EL (cell line): ENCODE results near the gene AKAP17A.
"Not testable (repeated sequence)": the region's sequence is repeated elsewhere in the genome, so short reads cannot be mapped to it uniquely, and the experiment has no call there.

Source experiments
- DNase-seq: peaks from one replicate; pipeline ENCODE4 v3.0.0-alpha.2; 2016

Gene AKAP17A

DNA sequence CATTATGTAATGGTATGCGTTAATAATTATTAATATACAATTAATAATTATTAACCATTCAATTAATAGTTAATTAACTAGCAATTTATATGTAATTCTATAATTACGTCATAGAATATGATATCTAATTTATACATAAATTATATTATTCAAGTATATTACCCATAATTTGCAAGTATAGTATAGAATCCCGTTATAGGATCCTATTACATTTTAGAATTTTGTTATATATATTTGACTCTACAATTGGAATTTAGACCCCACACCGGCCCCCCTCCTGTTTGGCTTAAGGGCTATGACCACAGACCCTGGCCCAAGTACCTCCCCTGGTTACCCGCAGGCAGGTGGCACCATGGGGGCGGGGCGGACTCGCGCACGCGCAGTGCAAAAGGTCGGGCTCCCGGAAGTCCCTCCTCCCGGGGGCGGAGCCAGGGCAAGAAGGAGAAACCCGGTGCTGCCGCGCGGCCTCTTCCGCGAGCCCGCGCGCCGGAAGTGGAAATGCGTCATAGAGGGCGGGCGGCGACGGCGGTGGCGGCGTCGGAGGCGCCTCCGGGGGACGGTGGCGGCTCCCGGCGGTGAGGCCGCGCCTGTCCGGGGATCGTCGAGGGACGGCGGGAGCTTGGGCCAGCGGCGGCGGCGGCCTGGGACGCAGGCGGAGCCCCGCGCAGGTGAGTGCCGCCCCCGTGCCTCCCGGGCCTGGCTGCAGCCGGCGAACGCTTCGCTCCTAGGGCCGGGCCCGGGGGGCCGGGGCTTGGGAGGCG, at the start of gene AKAP17A:
TSS of gene AKAP17A (plus strand) at position 503 of the 761 bp plus-strand sequence. CDS start 1,859 bp downstream, outside the sequence.
- DNase-seq, result peak; percentile 92

- no peak for DNase-seq
Observed at GRCh38 chrX:1542994-1543725, 48.2 kb upstream of the AKAP17A start.

DNA sequence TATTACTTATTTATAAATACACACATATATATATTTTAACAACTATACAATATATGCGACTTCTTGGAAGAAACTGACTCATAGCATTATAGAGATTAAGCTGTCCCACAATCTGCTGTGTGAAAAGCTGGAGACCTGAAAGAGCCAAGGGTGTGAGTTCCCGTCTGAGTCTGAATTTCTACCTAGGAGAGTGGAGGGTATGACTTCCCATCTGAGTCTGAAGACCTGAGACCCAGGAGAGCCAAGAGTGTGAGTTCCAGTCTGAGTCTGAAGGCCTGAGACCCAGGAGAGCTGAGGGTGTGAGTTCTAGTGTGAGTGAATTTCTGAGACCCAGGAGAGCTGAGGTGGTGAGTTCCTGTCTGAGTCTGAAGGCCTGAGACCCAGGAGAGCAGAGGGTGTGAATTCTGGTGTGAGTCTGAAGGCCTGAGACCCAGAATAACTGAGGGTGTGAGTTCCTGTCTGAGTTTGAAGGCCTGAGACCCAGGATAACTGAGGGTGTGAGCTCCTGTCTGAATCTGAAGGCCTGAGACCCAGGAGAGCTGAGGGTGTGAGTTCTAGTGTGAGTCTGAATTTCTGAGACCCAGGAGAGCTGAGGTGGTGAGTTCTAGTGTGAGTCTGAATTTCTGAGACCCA, 45.5 kb upstream of the AKAP17A start:
- DNase-seq, result no peak

DNA sequence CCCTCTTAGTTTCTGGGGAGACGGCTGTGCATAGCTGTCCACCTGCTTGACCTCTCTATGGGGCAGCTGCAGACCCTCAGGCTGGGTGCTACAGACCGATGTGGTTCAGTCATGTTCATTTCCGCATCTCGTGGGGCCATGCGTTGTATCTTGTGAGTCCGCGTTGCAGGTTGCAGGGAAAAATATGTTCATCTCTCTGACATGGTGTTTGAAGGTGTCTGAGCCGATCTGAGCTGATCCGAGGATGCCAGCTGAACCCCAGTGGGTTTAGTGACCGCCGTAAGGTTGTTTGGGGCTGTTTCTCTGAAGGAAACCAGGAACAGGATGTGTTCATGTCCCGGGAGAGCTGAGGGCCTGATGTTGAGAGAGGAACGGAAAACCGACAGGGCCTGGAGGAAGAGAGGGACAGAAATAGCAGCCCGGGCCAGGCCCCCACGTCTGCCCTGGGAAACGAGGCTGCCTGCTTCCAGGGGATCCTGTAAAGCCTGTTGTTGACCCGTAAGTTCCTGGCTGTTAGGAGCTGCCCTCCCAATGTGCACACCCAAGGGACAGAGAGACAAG, 44.6 kb upstream of the AKAP17A start:
- DNase-seq, result no peak

- no peak for DNase-seq
Observed at GRCh38 chrX:1551959-1552546, 39.4 kb upstream of the AKAP17A start.

GRCh38 chrX:1554469-1555210, 36.8 kb upstream of the AKAP17A start:
- no peak for DNase-seq

- DNase-seq, result no peak
Observed at GRCh38 chrX:1555370-1555769, 36.0 kb upstream of the AKAP17A start.

DNA sequence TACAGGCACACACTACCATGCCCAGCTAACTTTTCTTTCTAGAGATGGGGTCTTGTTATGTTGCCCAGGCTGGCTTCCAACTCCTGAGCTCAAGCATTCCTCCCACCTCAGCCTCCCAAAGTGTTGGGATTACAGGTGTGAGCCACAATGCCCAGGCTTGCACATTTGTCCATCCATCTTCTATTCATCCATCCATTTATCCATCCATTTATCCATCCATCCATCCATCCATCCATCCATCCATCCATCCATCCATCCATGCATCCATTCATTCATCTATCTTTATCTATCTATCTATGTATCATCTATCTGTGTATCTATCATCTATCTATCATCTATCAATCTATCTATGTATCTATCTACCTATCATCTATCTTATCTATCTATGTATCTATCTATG, 34.0 kb upstream of the AKAP17A start:
- not testable (repeated sequence) for DNase-seq

DNA sequence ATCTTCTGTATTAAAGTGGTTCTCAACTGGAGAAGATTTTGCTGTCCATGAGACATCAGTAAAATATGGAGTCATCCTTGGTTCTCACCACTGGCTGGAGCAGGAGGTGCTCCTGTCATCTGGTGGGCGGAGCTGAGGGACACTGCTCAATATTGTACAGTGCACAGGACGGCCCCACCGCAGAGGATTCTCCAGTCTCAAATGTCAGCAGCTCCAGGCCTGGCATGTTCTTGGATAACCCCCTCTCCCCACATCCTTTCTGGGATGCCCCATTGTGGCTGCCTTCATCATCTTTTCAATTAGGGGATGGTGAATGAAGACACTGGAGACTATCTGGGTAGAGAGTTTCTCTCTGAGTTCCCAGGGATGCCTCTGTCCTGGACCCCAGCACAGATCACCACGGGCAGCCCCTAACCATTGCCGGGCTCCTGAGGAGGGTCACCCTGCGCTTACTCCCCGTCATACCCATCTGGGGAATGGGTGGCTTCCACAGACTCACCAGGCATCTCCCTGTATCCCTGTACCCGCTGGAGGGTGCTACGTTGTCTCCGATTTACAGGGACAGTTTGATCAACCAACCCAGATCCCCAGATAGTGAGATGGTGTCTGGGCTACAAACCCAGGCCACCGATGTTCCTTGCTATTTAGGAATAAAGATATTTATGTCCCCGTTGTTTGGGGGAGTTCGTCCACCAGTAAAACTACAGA, 32.5 kb upstream of the AKAP17A start:
- DNase-seq, result no peak

GRCh38 chrX:1561164-1561563, 30.2 kb upstream of the AKAP17A start:
- no peak for DNase-seq

DNA sequence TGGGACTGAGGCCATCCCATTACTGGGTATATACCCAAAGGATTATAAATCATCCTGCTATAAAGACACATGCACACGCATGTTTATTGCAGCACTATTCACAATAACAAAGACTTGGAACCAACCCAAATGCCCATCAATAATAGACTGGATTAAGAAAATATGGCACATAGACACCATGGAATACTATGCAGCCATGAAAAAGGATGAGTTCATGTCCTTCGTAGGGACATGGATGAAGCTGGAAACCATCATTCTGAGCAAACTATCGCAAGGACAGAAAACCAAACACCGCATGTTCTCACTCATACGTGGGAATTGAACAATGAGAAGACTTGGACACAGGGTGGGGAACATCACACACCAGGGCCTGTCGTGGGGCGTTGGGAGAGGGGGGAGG, 27.3 kb upstream of the AKAP17A start:
- not testable (repeated sequence) for DNase-seq

GRCh38 chrX:1564750-1565683, 26.4 kb upstream of the AKAP17A start:
- DNase-seq, result no peak

- DNase-seq, result not testable (repeated sequence)
Observed at GRCh38 chrX:1574181-1574580, 17.2 kb upstream of the AKAP17A start.

GRCh38 chrX:1576201-1576992, 15.0 kb upstream of the AKAP17A start:
- DNase-seq, result no peak

DNA sequence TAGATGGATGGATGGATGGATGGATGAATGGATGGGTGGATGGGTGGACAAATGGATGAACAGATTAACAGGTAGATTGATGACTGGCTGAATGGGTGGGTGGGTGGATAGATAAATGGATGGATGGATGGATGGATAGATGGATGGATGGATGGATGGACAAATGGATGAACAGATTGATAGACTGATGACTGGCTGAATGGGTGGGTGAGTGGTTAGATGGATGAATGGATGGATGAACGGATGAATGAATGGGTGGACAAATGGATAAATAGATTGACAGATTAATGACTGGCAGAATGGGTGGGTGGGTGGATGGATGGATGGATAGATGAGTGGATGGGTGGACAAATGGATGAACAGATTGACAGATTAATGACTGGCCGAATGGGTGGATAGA, 13.6 kb upstream of the AKAP17A start:
- no peak for DNase-seq

DNA sequence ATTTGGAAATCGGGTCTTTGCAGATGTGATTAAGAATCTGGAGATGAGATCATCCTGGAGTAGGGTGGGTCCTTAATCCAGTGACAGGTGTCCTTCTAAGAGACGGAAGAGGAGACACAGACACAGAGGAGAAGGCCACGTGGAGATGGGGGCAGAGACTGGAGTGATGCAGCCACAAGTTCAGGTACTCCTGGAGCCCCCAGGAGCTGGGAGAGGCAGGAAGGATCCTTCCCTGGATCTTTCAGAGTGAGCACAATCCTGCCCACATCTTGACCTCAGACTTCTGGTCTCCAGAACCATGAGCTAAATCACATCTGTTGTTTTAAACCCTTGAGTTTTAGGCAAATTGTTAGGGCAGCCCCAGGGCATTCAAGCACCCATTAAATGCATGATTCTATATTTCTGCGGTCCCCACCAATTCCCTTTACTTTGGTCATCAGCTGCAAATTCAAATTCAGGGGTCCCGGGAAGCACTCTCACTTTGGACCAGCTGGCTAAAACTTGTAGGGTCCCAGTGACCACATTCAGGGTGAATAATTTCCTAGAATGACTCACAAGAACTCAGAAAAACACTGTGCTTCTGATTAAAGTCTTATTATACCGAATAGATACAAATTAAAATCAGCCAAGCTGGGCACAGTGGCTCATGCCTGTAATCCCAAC, 12.8 kb upstream of the AKAP17A start:
- DNase-seq, result no peak

DNA sequence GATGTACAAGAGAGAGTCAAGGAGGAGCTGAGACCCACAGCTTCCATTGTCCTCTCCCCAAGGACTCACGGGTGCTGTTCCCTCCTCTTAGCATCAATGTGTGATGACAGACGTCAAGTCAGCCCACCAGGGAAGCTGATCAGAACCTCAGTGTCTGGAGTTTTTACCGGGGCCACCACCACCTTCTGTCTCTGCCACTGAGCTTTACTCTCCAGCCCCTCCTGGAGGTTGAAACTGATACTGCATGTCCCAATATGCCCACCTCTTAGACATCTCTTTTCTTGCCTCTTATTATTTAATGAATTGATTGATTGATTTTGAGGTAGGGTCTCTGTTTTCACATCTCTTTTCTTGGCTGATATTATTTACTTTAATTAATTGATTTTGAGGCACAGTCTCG, 10.3 kb upstream of the AKAP17A start:
- peak; percentile 55 for DNase-seq

GRCh38 chrX:1582686-1583437, 8.5 kb upstream of the AKAP17A start:
- peak; percentile 70 for DNase-seq
